ENCODE data around the gene CELF1. TPM values are rescaled to one million over a fixed set of nuclear protein-coding genes. Genes with fewer than 3 reads are reported as not detected.

Gene CELF1
- total RNA-seq, 2 experiments from 2014 or later, result 108 to 118 TPM

DNA sequence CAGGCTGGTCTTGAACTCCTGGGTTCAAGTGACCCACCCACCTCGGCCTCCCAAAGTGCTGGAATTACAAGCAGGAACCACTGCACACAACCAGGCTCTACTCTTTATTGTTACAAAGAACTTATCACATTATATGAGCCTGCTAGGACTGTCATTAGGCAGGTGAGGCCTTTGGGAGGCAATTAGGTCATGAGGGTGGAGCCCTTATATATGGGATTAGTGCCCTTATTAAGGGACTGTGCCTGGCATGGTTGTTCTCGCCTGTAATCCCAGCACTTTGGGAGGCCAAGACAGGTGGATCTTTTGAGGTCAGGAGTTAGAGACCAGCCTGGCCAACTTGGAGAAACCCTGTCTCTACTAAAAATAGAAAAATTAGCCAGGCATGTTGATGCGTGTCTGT is 116.2 kb downstream of the CELF1 start:
- no peaks in the 10 kb centered on the region for H3K27me3 Mint-ChIP-seq
- ATAC-seq, result no peak
- H3K9me3 Mint-ChIP-seq (ENCODE audit: low read depth), result no peaks in the 10 kb centered on the region
- H3K4me3 Mint-ChIP-seq, result no peak overlapping the region
- H3K36me3 Mint-ChIP-seq, result no peaks in the 10 kb centered on the region
- H3K27ac Mint-ChIP-seq, result no peak overlapping the region
- DNase-seq, result no peak
- CTCF ChIA-PET, result no interaction called here
- H3K4me1 Mint-ChIP-seq, result no peaks in the 10 kb centered on the region

DNA sequence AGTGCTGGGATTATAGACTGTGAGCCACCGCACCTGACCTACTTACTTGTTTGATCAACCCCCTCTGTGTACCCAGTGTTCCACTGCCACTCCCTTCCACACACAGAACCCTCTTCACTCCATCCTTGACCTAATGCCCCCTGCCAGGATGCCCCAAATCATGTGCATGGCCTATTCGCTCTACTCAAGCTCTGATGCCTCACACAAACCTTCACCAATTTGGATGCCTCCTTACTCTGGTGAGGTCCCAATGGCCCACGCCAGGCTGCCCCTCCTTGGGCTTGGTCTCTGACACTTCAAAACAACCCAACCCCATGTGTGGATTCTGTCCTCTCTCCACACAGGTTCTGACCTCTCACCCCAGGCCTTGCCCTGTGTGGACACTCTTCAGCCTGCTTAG is 117.2 kb downstream of the CELF1 start:
- DNase-seq (no peak), ATAC-seq (no peak)
- Mint-ChIP-seq H3K4me3 (no peak overlapping the region), H3K27ac (no peak overlapping the region), H3K27me3 (no peaks in the 10 kb centered on the region), H3K9me3 (ENCODE audit: low read depth) (no peaks in the 10 kb centered on the region), H3K36me3 (no peaks in the 10 kb centered on the region), H3K4me1 (no peaks in the 10 kb centered on the region)
- CTCF ChIA-PET, result no interaction called here

DNA sequence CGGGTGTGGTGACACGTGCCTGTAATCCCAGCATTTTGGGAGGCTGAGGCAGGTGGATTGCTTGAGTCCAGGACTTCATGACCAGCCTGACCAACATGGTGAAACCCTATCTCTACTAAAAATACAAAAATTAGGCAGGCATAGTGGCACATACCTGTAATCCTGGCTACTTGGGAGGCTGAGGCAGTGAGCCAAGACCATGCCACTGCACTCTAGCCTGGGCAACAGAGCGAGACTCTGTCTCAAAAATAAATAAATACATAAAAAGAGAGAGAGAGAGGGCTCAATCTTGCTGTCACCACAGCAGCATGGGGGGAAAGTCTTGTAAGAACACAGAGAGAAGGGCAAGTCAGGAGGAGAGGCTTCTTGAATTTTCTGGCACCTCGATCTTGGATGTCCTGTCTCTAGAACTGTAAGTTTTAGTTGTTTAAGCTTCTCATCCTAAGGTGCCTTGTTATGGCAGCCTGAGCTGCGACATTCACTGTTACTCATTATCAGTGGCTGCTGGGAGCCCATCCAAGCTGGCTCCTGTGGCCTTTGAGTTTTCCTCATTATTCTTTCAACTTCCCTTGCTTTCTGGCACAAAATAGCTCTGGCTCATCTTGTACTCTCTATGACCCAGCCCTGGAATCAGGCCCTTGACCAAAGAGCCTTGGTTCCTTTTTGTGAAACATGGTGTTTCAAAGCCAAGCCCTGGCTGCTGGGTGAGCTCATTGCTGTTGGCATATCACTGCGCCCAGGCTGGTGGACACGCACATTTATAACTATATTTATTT is 118.7 kb downstream of the CELF1 start:
- Mint-ChIP-seq H3K36me3 (no peaks in the 10 kb centered on the region), H3K27ac (no peak overlapping the region), H3K4me1 (no peaks in the 10 kb centered on the region), H3K9me3 (ENCODE audit: low read depth) (no peaks in the 10 kb centered on the region), H3K27me3 (no peaks in the 10 kb centered on the region), H3K4me3 (no peak overlapping the region)
- CTCF ChIA-PET, result interaction anchor here (0.7 to 0.9 kb wide), 2 partner anchors 10 to 94 kb away, joined by 3 read pairs; no protein-coding TSS in a partner anchor
- ATAC-seq (no peak), DNase-seq (no peak)

DNA sequence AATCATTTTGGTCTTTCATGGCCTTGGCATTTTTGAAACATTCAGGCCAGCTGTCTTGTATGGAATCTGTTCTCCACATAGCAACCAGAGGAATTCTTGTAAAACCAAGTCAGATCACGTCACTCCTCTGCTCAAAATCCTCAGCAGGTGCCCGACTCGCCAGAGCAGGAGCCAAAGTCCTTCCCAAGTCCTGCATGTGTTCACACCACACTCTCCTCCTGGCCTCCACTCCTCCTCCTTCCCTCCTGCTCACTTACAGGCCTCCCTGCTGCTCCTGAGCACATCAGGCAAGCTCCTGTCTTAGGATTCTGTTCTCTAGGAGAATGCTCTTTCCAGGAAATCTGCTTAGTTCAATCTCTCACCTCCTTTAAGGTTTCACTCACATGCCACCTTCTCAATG is 119.8 kb downstream of the CELF1 start:
- H3K4me1 Mint-ChIP-seq, result no peaks in the 10 kb centered on the region
- no peak overlapping the region for H3K27ac Mint-ChIP-seq
- no peaks in the 10 kb centered on the region for H3K27me3 Mint-ChIP-seq
- H3K36me3 Mint-ChIP-seq, result no peaks in the 10 kb centered on the region
- CTCF ChIA-PET, result interaction anchor here (2.6 kb wide), 1 partner anchor 21 kb away, joined by 6 read pairs; no protein-coding TSS in a partner anchor
- ATAC-seq, result no peak
- no peak for DNase-seq
- no peak overlapping the region for H3K4me3 Mint-ChIP-seq
- no peaks in the 10 kb centered on the region for H3K9me3 Mint-ChIP-seq (ENCODE audit: low read depth)

DNA sequence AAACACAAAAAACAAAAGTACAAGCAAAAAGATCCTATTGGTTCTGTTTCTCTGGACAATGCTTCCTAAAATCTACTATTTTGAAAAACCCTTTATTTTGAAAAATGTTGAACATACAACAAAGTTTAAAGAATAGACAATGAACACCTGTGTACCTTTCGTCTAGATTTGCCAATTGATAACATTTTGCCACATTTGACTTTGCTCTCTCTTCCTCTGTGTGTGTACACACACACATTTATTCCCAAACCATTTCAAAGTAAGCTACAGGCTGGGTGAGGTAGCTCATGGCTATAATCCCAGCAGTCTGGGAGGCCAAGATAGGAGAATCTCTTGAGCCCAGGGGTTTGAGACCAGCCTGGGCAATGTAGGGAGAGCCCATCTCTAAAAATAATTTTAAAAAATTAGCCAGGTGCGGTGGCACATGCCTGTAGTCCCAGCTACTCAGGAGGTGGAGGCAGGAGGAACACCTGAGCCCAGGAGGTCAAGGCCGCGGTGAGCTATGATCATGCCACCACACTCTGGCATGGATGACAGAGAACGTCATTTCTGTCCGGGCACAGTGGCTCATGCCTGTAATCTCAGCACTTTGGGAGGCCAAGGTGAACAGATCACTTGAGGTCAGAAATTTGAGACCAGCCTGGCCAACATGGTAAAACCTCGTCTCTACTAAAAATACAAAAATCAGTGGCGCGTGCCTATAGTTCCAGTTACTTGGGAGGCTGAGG is 121.4 kb downstream of the CELF1 start:
- ATAC-seq (no peak), DNase-seq (no peak)
- Mint-ChIP-seq H3K27me3 (no peaks in the 10 kb centered on the region), H3K36me3 (no peaks in the 10 kb centered on the region), H3K4me3 (no peak overlapping the region), H3K27ac (no peak overlapping the region), H3K9me3 (ENCODE audit: low read depth) (no peaks in the 10 kb centered on the region), H3K4me1 (peaks cover 7% of the 10 kb centered on the region)
- CTCF ChIA-PET, result interaction anchor here (1.1 to 2.6 kb wide), 2 partner anchors 19 to 22 kb away, joined by 3 to 6 read pairs; no protein-coding TSS in a partner anchor

DNA sequence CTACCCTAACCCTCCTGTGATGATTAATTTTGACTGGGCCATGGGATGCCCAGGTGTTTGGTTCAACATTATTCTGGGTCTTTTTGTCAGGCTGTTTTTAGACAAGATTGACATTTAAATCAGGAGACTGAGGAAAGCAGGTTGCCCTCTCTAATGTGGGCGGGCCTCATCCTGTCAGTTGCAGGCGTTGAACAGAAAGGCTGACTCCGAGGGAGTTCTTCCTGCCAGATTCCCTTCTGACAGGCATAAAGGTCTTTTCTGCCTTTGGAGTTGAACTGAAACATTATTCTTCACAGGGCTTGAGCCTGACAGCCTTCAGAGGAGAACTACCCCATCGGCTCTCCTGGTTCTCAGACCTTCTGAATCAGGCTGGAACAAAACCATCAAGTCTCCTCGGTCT is 122.4 kb downstream of the CELF1 start:
- DNase-seq, result no peak
- H3K27ac Mint-ChIP-seq, result no peak overlapping the region
- CTCF ChIA-PET, result no interaction called here
- no peak for ATAC-seq
- no peaks in the 10 kb centered on the region for H3K27me3 Mint-ChIP-seq
- no peak overlapping the region for H3K4me3 Mint-ChIP-seq
- H3K4me1 Mint-ChIP-seq, result peaks cover 12% of the 10 kb centered on the region
- peaks cover 4% of the 10 kb centered on the region for H3K36me3 Mint-ChIP-seq
- no peaks in the 10 kb centered on the region for H3K9me3 Mint-ChIP-seq (ENCODE audit: low read depth)

DNA sequence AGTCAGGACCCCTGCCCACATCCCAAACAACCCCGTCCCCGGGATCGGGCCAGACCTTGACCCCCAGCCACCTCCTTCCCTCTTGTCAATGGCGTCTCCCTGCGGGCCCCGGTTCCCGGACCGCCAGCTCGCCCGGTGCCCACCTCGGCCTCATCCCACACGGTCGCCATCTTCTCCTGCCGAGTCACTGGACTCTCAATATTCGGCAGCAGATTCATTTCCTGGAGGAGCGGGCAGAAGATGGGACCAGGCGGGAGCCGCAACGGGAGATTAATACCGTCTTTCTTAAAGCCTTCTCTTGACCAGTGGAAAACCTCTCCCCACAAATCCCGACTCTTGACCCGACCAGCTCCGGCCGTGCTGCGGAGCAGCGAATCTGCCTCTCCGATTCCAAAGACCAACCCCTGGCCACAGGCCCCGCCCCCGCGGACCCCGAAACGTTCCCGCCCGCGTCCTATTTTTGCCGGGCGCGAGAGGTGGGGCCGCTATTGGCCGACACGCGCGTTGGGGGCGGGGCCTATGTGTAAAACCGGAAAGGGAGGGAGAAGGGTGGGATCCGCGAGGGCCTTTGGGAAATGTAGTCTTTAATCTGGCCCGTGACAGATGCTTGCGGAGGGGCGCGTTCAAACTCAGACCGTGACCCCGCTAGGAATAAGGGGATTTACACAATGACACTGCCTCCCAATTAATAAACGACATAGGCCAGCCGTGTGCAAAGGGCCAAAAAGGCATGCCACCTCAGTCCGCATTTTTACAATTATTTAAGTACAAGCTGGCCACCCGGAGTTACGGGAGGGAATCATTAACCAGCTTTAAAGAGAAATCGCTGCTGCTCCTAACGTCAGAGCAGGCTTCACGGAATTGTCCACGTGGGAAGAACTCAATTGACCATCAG is 126.6 kb downstream of the CELF1 start, which contains the start of gene PSMC3:
TSS of gene PSMC3 (minus strand) at position 378 of the 895 bp plus-strand sequence. CDS start at position 218, 160 bp downstream.
- Mint-ChIP-seq H3K9me3 (ENCODE audit: low read depth) (no peaks in the 10 kb centered on the region), H3K27me3 (no peaks in the 10 kb centered on the region), H3K36me3 (peaks cover 32% of the 10 kb centered on the region), H3K27ac (peak within 1 kb of the TSS; percentile 100), H3K4me1 (peaks cover 31% of the 10 kb centered on the region), H3K4me3 (peak within 1 kb of the TSS; percentile 100)
- CTCF ChIA-PET, result interaction anchor here (1.2 to 8.2 kb wide), 4 partner anchors 15 to 127 kb away, joined by 4 to 78 read pairs (median 10); partner anchors contain the start of gene SLC39A13
- DNase-seq (peak; percentile 99), ATAC-seq (peak; percentile 97)

DNA sequence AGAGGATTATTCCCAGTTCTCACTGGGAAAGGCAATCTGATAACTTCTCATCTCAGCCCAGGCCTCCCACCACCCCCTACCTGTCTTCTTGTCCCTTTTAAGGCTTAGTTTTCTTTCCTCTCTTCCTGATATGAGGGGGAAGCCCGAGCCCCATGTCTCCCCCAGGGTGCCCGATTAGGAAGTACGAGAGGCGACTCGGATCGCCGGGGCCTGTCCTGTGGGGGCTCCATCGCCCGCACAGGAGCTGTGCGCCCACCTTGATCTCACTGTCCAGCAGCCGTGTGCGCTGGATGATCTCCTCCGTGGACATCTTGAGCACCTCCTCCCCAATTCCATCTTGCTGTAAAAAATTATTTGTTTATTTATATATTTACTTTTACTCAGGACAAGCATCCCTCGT is 127.3 kb downstream of the CELF1 start:
- Mint-ChIP-seq H3K27me3 (no peaks in the 10 kb centered on the region), H3K36me3 (peaks cover 34% of the 10 kb centered on the region), H3K4me1 (peaks cover 33% of the 10 kb centered on the region), H3K9me3 (ENCODE audit: low read depth) (no peaks in the 10 kb centered on the region), H3K4me3 (peak overlapping the region; percentile 100), H3K27ac (peak overlapping the region; percentile 100)
- DNase-seq, result no peak
- no peak for ATAC-seq
- CTCF ChIA-PET, result interaction anchor here (1.2 to 8.2 kb wide), 4 partner anchors 14 to 128 kb away, joined by 4 to 78 read pairs (median 10); partner anchors contain the start of gene SLC39A13

DNA sequence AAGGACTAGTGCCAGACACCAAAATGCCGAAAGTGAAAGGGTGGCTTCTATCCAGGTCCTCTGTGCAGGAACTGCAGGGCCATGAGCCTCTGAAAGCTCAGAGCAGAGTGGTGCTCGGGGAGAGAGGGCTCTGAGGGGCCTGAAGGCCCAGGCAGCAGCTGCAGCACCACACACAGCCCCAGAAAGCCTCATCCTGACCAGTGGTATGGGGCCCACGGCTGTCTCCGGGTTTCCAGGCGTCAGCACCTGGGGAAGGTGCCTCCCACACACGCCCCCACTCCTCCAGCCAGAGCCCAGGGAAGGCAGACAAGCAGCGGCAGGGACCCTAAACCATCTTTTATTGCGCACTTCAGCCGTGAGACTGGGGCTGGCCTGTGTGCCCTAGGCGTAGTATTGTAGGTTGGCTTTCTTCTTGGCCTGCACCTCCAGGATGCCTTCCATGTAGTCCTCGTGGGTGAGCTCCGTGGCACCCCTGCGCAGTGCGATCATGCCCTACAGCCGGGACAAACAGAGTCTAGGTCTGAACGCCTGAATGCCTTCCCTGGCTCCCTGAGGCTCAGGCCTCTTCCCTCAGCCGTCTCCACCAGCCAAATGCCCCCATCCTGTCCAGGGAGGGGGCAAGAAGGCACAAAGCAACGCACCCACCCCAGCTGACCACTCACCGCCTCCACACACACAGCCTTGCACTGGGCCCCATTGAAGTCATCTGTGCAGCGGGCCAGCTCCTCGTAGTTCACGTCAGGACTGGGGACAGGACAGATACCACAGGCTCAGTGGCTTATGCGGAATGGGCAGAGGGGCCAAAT is 134.3 kb downstream of the CELF1 start:
- no peak overlapping the region for H3K4me3 Mint-ChIP-seq
- no peaks in the 10 kb centered on the region for H3K27me3 Mint-ChIP-seq
- H3K4me1 Mint-ChIP-seq, result peaks cover 2% of the 10 kb centered on the region
- H3K9me3 Mint-ChIP-seq (ENCODE audit: low read depth), result no peaks in the 10 kb centered on the region
- H3K36me3 Mint-ChIP-seq, result peaks cover 29% of the 10 kb centered on the region
- ATAC-seq (no peak), DNase-seq (no peak)
- no peak overlapping the region for H3K27ac Mint-ChIP-seq
- CTCF ChIA-PET, result interaction anchor here (1.7 kb wide), 1 partner anchor 44 kb away, joined by 5 read pairs; no protein-coding TSS in a partner anchor

DNA sequence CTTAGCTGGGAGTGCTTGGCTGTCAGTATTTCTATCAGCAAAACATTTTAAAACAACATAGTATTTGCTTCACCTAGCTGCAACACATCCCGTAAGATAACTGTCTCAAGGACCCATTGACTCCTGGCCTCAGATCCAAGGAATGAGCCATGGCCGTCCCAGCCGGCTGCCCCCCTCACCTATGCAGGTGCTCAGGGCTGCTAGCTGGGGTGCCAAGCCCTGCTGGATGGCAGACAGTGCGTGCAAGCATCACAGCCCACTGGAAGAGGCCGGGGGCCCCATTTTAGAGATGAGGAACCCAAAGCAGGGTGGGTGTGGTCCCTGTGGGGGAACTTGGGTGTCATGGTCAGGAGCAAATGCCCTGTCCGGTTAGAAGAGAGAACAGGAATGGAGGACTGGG is 135.2 kb downstream of the CELF1 start:
- ATAC-seq (no peak), DNase-seq (no peak)
- H3K27ac Mint-ChIP-seq, result no peak overlapping the region
- peaks cover 26% of the 10 kb centered on the region for H3K36me3 Mint-ChIP-seq
- no peaks in the 10 kb centered on the region for H3K9me3 Mint-ChIP-seq (ENCODE audit: low read depth)
- H3K27me3 Mint-ChIP-seq, result no peaks in the 10 kb centered on the region
- no peak overlapping the region for H3K4me3 Mint-ChIP-seq
- peaks cover 2% of the 10 kb centered on the region for H3K4me1 Mint-ChIP-seq
- CTCF ChIA-PET, result no interaction called here

DNA sequence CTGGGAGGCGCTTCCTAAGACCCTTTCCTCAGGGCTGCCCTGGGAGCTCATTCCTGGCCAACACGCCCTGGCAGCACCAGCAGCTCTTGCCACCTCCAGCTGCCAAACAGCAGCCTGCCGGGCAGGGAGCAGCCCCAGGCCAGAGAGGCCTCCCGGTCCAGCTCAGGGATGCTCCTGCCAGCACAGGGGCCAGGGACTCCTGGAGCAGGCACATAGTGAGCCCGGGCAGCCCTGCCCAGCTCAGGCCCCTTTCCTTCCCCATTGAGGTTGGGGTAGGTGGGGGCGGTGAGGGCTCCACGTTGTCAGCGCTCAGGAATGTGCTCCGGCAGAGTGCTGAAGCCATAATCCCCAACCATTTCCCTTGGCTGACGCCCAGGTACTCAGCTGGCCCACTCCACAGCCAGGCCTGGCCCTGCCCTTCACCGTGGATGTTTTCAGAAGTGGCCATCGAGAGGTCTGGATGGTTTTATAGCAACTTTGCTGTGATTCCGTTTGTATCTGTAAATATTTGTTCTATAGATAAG is 136.9 kb downstream of the CELF1 start:
- no peaks in the 10 kb centered on the region for H3K9me3 Mint-ChIP-seq (ENCODE audit: low read depth)

More for the DNA sequence above, 136.9 kb downstream of the CELF1 start:
- Mint-ChIP-seq H3K36me3 (peaks cover 16% of the 10 kb centered on the region), H3K27ac (no peak overlapping the region), H3K27me3 (no peaks in the 10 kb centered on the region), H3K4me3 (no peak overlapping the region), H3K4me1 (no peaks in the 10 kb centered on the region)
- CTCF ChIA-PET, result no interaction called here
- DNase-seq, result no peak
- no peak for ATAC-seq

All from activated CD8-positive, alpha-beta memory T cell treated with anti-CD3 and anti-CD28 coated beads, Interleukin-2, amount 10 ng/mL, durations not matched to agents 7 days and 5 days (primary cell).